ENCODE data around the gene TBC1D22A. TPM values are rescaled to one million over a fixed set of nuclear protein-coding genes. Genes with fewer than 3 reads are reported as not detected.

The TBC1D22A gene
- polyA plus RNA-seq, 1 experiment: 24.2 TPM

GRCh38 chr22:46803936-46804335, 41.5 kb downstream of the TBC1D22A start:
- Histone ChIP-seq H3K4me3 (ENCODE audit: low read depth, low read length) (no peak overlapping the region), H3K27me3 (ENCODE audit: control insufficient read depth, insufficient read depth, low read length) (no peaks in the 10 kb centered on the region), H3K36me3 (ENCODE audit: control insufficient read depth, insufficient read depth, low read length) (peaks cover 12% of the 10 kb centered on the region)
- POLR2A ChIA-PET: no interaction called here
- DNase-seq (ENCODE audit: low read depth): no peak
- no peak for TF ChIP-seq CTCF (IDR thresholded peaks at IDR 0.05; ENCODE audit: insufficient read depth, low read depth, low read length)
- CTCF ChIA-PET: interaction anchor here (0.6 to 2.8 kb wide), 22 partner anchors 9 to 1689 kb away, joined by 3 to 34 read pairs (median 3); no protein-coding TSS in a partner anchor

DNA sequence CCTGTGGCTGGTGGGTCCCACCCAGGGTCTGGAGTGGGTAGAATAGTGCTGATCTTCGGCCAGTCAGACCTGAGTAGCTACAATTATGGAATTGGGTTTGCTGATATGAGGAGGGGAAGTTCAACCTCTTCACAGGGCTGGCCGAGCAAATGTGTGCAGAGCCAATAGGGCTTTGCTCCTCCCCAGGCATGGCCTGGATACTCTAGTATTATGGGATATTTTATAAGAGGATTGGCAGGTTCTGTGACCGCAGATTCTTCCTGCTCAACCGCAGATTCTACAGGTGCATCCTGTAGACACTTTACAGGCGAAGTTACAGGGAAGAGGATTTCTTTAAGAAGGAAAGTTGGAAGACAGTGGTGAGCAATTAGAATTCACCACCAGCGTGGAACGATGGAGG, 44.3 kb downstream of the TBC1D22A start:
- Histone ChIP-seq H3K27me3 (ENCODE audit: control insufficient read depth, insufficient read depth, low read length) (no peaks in the 10 kb centered on the region), H3K4me3 (ENCODE audit: low read depth, low read length) (no peak overlapping the region), H3K36me3 (ENCODE audit: control insufficient read depth, insufficient read depth, low read length) (no peaks in the 10 kb centered on the region; the same call in 1 of the 2 replicates)
- no peak for TF ChIP-seq CTCF (IDR thresholded peaks at IDR 0.05; ENCODE audit: insufficient read depth, low read depth, low read length)
- DNase-seq (ENCODE audit: low read depth): no peak
- ChIA-PET POLR2A (no interaction called here), CTCF (interaction anchor here (1.2 to 1.7 kb wide), 2 partner anchors 8 to 15 kb away, joined by 3 to 6 read pairs; no protein-coding TSS in a partner anchor)

DNA sequence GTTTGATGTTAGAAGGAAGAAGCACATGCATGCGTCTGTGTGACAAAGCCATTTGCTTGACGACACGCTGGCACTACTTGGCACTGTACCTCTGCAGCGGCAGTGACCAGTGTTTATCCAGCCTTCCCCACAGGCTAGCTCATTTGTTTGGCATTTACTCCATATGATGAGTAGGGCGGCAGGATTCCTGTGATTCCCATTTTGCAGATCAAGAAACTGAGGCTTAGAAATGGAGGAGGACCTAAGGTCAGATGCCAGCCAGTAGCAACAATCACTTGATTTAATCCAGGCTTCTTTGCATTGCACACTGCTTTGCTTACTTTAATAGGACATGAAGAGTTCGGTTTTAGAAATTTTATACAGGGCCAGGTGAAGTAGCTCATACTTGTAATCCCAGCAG, 45.0 kb downstream of the TBC1D22A start:
- POLR2A ChIA-PET: no interaction called here
- no peak for DNase-seq (ENCODE audit: low read depth)
- Histone ChIP-seq H3K4me3 (ENCODE audit: low read depth, low read length) (no peak overlapping the region), H3K36me3 (ENCODE audit: control insufficient read depth, insufficient read depth, low read length) (no peaks in the 10 kb centered on the region; the same call in 1 of the 2 replicates), H3K27me3 (ENCODE audit: control insufficient read depth, insufficient read depth, low read length) (no peaks in the 10 kb centered on the region)
- CTCF ChIA-PET: interaction anchor here (1.7 kb wide), 1 partner anchor 9 kb away, joined by 6 read pairs; no protein-coding TSS in a partner anchor
- TF ChIP-seq CTCF (IDR thresholded peaks at IDR 0.05; ENCODE audit: insufficient read depth, low read depth, low read length): no peak

GRCh38 chr22:46809153-46809885, 46.9 kb downstream of the TBC1D22A start:
- H3K36me3 ChIP-seq (ENCODE audit: control insufficient read depth, insufficient read depth, low read length): no peaks in the 10 kb centered on the region
- ChIA-PET POLR2A (no interaction called here), CTCF (interaction anchor here (3.5 kb wide), 1 partner anchor 11 kb away, joined by 21 read pairs; no protein-coding TSS in a partner anchor)
- no peak overlapping the region for H3K4me3 ChIP-seq (ENCODE audit: low read depth, low read length)
- DNase-seq (ENCODE audit: low read depth): no peak
- no peaks in the 10 kb centered on the region for H3K27me3 ChIP-seq (ENCODE audit: control insufficient read depth, insufficient read depth, low read length)
- TF ChIP-seq CTCF (IDR thresholded peaks at IDR 0.05; ENCODE audit: insufficient read depth, low read depth, low read length): no peak

DNA sequence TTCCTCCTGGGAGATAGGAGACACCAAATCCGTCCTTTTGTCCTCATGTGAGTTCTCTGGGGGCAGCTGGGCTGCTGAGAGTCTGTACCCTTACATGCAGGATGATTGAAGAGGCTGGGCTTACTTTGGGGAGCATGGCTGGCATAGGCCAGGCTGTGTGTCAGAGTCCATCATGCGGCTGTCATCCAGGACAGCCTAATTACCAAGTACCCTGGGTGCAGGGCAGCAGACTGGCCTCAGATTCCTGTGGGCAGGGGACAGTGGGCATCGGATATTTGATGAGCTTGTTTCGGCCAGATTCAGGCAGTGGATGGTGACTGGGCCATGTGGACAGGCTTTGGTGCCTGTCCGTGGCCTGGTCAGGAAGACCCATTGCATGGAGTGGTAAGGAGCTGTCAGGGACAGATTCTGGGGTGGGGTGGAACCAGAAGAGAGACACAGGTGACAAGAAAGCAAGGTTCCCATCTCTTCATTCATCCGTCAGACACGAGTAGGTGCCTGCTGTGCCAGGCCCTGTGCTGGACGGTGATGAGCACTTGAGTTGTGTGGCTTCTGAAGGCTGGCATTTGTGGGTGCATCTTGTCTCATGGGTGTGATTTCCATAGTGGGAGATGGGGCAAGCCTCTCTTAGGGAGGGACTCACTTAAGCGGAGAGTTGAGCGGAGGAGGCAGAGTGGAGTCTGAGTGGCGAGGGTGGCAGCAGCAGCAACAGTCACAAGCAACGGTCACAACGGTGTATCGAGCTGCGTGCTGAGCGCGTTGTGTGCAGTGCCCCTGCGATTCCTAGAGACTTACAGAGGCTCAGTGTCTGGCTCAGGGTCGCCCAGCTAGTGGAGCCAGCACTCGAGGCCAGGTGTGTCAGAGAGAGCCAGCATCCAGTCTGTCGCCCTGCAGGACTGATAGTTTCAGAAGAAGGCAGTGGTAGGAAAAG, 48.7 kb downstream of the TBC1D22A start:
- no peaks in the 10 kb centered on the region for H3K36me3 ChIP-seq (ENCODE audit: control insufficient read depth, insufficient read depth, low read length)
- DNase-seq (ENCODE audit: low read depth): no peak
- CTCF ChIA-PET: interaction anchor here (3.5 to 4.6 kb wide), 2 partner anchors 8 to 13 kb away, joined by 21 to 29 read pairs; no protein-coding TSS in a partner anchor
- no peaks in the 10 kb centered on the region for H3K27me3 ChIP-seq (ENCODE audit: control insufficient read depth, insufficient read depth, low read length)
- no peak overlapping the region for H3K4me3 ChIP-seq (ENCODE audit: low read depth, low read length)
- no peak for TF ChIP-seq CTCF (IDR thresholded peaks at IDR 0.05; ENCODE audit: insufficient read depth, low read depth, low read length)
- POLR2A ChIA-PET: no interaction called here
